Osteoblast (primary cell): ENCODE results near the gene TNIK. TPM values are rescaled to one million over a fixed set of nuclear protein-coding genes. Genes with fewer than 3 reads are reported as not detected.

Experiments used
- DNase-seq: peaks from one replicate; pipeline ENCODE4 v3.0.0; 2011; ENCODE audit warnings: low spot score, mixed read lengths; ENCODE audit not compliant: insufficient read length; ENCODE audit errors: missing footprints
- H2AFZ ChIP-seq: 2 replicates; pipeline ENCODE4 v1.6.0; 2011; ENCODE audit warnings: mild to moderate bottlenecking, low read length
- H3K27ac ChIP-seq: 2 replicates; pipeline ENCODE4 v1.5.1; 2011; ENCODE audit warnings: mild to moderate bottlenecking, low read depth, low read length, moderate library complexity
- H3K27me3 ChIP-seq: 2 replicates; pipeline ENCODE4 v1.6.0; 2012; ENCODE audit warnings: mild to moderate bottlenecking, control low read depth, inconsistent platforms, low read length, moderate library complexity; ENCODE audit not compliant: insufficient read depth
- H3K36me3 ChIP-seq: 2 replicates; pipeline ENCODE4 v1.5.1; 2011; ENCODE audit warnings: mild to moderate bottlenecking, low read length, control low read depth, moderate library complexity; ENCODE audit not compliant: insufficient read depth
- H3K4me1 ChIP-seq: 2 replicates; pipeline ENCODE4 v1.5.1; 2011; ENCODE audit warnings: mild to moderate bottlenecking, low read length, control low read depth, moderate library complexity; ENCODE audit not compliant: insufficient read depth
- H3K4me2 ChIP-seq: 2 replicates; pipeline ENCODE4 v1.6.0; 2011; ENCODE audit warnings: mild to moderate bottlenecking, low read length; ENCODE audit not compliant: insufficient read depth
- H3K4me3 ChIP-seq: fragments of 200-600 bp; sonication (generic); 3 replicates; pipeline ENCODE4 v1.5.1; 2012; ENCODE audit warnings: mild to moderate bottlenecking, low read length, inconsistent platforms; ENCODE audit not compliant: insufficient read depth
- H3K79me2 ChIP-seq: 2 replicates; pipeline ENCODE4 v1.6.0; 2012; ENCODE audit warnings: mild to moderate bottlenecking, low read length, control low read depth, inconsistent platforms; ENCODE audit not compliant: insufficient read depth
- H3K9me3 ChIP-seq: 2 replicates; pipeline ENCODE4 v1.5.1; 2011; ENCODE audit warnings: low read depth, low read length, control low read depth
- H4K20me1 ChIP-seq: 2 replicates; pipeline ENCODE4 v1.6.0; 2012; ENCODE audit warnings: mild to moderate bottlenecking, low read length, control low read depth; ENCODE audit not compliant: insufficient read depth
- total RNA-seq: library from RNA; depleted of rRNA; stranded (reverse); fragments of >200 nt; gene quantifications from 2 replicates; pipeline ENCODE4 v1.2.3, GENCODE V29; 2012
- TF ChIP-seq, protein P1 (sequence below): IDR thresholded peaks from 2 replicates; pipeline ENCODE4 v1.5.1; 2011; ENCODE audit warnings: mild to moderate bottlenecking, low read depth, low read length, moderate library complexity; ENCODE audit errors: extremely low read depth

Gene TNIK
- total RNA-seq, 1 donor, result 7.6 TPM

- DNase-seq, result no peak
- TF ChIP-seq, protein P1, sequence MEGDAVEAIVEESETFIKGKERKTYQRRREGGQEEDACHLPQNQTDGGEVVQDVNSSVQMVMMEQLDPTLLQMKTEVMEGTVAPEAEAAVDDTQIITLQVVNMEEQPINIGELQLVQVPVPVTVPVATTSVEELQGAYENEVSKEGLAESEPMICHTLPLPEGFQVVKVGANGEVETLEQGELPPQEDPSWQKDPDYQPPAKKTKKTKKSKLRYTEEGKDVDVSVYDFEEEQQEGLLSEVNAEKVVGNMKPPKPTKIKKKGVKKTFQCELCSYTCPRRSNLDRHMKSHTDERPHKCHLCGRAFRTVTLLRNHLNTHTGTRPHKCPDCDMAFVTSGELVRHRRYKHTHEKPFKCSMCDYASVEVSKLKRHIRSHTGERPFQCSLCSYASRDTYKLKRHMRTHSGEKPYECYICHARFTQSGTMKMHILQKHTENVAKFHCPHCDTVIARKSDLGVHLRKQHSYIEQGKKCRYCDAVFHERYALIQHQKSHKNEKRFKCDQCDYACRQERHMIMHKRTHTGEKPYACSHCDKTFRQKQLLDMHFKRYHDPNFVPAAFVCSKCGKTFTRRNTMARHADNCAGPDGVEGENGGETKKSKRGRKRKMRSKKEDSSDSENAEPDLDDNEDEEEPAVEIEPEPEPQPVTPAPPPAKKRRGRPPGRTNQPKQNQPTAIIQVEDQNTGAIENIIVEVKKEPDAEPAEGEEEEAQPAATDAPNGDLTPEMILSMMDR, result no peak
- Histone ChIP-seq H3K27me3 (peaks cover 3% of the 10 kb centered on the region), H3K9me3 (no peaks in the 10 kb centered on the region), H3K4me3 (no peak overlapping the region), H2AFZ (no peak overlapping the region), H3K36me3 (no peaks in the 10 kb centered on the region), H4K20me1 (no peaks in the 10 kb centered on the region), H3K4me2 (no peak overlapping the region), H3K27ac (no peak overlapping the region), H3K4me1 (no peaks in the 10 kb centered on the region), H3K79me2 (no peaks in the 10 kb centered on the region)
Observed at GRCh38 chr3:171157286-171157685, 302.9 kb downstream of the TNIK start.

GRCh38 chr3:171156401-171157010, 303.7 kb downstream of the TNIK start:
- Histone ChIP-seq H3K79me2 (no peaks in the 10 kb centered on the region), H3K4me1 (no peaks in the 10 kb centered on the region), H2AFZ (no peak overlapping the region), H3K36me3 (no peaks in the 10 kb centered on the region), H3K27me3 (peaks cover 3% of the 10 kb centered on the region), H3K9me3 (no peaks in the 10 kb centered on the region), H4K20me1 (no peaks in the 10 kb centered on the region), H3K27ac (no peak overlapping the region), H3K4me3 (no peak overlapping the region), H3K4me2 (no peak overlapping the region)
- no peak for DNase-seq
- TF ChIP-seq, protein P1, result no peak

GRCh38 chr3:171155122-171155700, 305.0 kb downstream of the TNIK start:
- Histone ChIP-seq H3K4me1 (no peaks in the 10 kb centered on the region), H3K27me3 (peaks cover 6% of the 10 kb centered on the region), H3K27ac (no peak overlapping the region), H3K4me2 (no peak overlapping the region), H3K36me3 (no peaks in the 10 kb centered on the region), H3K79me2 (no peaks in the 10 kb centered on the region), H2AFZ (no peak overlapping the region), H3K9me3 (no peaks in the 10 kb centered on the region), H4K20me1 (no peaks in the 10 kb centered on the region), H3K4me3 (no peak overlapping the region)
- TF ChIP-seq, protein P1, result no peak
- DNase-seq, result no peak

DNA sequence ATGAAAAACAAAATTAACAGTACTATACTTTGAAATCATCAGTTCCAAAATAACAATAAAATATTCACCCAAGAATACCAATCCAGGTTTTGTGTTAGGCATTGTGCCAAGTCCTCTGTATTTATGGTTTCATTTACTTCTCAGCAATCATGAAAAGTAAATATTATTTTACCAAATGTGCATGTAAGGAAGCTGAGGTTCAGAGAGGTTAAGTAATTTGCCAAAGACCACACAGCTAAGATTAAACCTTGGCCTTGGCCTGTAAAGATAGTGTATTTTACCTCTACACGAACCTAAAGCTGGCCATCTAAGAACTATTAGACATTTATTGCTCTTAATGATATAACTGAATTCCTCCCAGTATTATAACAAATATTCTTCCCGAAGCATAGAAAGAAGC, 309.3 kb downstream of the TNIK start:
- Histone ChIP-seq H4K20me1 (no peaks in the 10 kb centered on the region), H3K4me3 (no peak overlapping the region), H3K27ac (no peak overlapping the region), H3K36me3 (no peaks in the 10 kb centered on the region), H3K27me3 (peaks cover 3% of the 10 kb centered on the region), H3K79me2 (no peaks in the 10 kb centered on the region), H3K4me1 (no peaks in the 10 kb centered on the region), H2AFZ (no peak overlapping the region), H3K9me3 (no peaks in the 10 kb centered on the region), H3K4me2 (no peak overlapping the region)
- TF ChIP-seq, protein P1, result no peak
- DNase-seq, result no peak
